ENCODE data around the gene CEP72. TPM values are rescaled to one million over a fixed set of nuclear protein-coding genes. Genes with fewer than 3 reads are reported as not detected.
A peak's percentile ranks its signal among the peaks of the same experiment; 100 is the strongest.

The CEP72 gene
- total RNA-seq, 2 donors from 2014 or later: 24.8 to 44.2 TPM

DNA sequence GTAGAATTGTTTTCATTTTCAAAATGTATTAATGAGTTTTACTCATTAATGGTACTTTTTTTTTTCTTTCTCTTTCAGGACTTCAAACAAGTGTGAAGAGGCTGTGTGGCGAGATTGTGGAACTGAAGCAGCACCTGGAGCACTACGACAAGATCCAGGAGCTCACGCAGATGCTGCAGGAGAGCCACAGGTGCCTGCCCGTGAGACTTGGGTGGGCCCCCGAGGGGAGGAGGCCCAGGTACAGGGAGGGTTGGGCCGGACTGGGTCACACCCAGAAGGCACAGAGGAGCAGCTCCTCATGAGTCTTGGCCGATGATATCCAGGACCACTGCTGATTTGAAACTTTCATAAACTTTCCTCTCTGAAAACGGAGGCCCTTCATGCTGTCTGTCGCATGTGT is 35.6 kb downstream of the CEP72 start:
- ATAC-seq (no peak), DNase-seq (ENCODE audit: low spot score in 2 of 2) (no peak)
- Mint-ChIP-seq H3K36me3 (peaks cover 0 to 6% of the 10 kb centered on the region in 2 donors), H3K27ac (no peak overlapping the region), H3K9me3 (no peaks in the 10 kb centered on the region)

DNA sequence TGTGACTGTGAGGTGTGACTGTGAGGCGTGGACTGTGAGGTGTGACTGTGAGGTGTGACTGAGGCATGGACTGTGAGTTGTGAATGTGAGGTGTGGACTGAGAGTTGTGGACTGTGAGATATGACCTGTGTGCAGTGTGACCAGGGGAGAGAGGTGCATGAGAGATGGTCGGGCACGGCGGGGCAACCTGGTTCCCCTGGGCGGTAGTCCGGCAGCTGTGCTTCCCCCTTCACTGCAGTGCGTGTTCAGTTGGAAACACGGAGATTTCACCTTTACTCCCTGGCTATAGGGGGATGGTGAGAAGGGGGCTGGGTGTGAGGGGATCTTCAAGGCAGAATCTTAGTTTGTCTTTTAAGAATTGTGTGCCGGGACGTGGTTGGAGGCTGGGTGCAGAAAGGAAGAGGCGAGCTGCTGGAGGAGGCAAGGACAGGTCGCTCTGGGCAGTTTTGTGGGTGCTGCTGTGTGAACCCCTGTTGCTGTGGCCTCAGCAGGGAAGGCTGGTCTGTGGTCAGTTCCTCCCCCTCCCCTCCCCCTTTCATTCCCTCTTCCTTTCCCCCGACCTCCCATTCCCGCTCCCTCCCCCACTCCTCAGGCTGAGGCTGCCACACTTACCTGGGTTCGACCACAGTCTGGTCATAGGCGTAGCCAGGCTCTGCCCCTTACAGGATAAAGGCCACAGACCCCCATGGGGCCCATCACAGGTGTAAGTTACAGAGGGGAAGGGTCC is 39.3 kb downstream of the CEP72 start:
- H3K27ac Mint-ChIP-seq: no peak overlapping the region
- no peak for ATAC-seq
- peaks cover 0 to 6% of the 10 kb centered on the region in 2 donors for H3K36me3 Mint-ChIP-seq
- no peaks in the 10 kb centered on the region for H3K9me3 Mint-ChIP-seq
- DNase-seq (ENCODE audit: low spot score in 2 of 2): no peak

DNA sequence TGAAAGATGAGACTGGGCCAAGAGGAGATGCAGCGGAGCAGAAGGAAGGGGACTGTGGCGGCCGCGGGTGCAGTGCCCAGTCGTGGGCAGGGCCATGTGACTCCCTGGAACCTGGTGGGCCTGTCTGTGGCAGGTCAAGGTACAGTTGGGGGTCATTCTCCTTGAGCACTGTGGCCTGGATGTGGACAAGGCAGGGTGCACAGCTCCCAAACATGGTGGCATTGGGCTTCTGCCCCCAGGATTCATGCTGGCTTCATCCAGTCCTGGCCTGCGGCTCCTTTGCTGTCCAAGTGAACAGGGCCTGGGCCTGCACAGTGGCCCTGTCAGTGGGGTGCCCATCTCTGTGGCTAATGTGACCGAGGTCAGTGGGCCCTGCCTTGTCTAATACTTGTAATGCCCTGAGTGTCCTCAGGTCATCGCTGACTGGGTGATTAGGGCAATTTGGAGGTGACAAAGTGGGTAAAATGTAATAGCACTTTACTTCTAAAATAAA is 39.9 kb downstream of the CEP72 start:
- Mint-ChIP-seq H3K27ac (no peak overlapping the region), H3K9me3 (no peaks in the 10 kb centered on the region), H3K36me3 (peaks cover 0 to 3% of the 10 kb centered on the region in 2 donors)
- no peak for DNase-seq (ENCODE audit: low spot score in 2 of 2)
- ATAC-seq: no peak

DNA sequence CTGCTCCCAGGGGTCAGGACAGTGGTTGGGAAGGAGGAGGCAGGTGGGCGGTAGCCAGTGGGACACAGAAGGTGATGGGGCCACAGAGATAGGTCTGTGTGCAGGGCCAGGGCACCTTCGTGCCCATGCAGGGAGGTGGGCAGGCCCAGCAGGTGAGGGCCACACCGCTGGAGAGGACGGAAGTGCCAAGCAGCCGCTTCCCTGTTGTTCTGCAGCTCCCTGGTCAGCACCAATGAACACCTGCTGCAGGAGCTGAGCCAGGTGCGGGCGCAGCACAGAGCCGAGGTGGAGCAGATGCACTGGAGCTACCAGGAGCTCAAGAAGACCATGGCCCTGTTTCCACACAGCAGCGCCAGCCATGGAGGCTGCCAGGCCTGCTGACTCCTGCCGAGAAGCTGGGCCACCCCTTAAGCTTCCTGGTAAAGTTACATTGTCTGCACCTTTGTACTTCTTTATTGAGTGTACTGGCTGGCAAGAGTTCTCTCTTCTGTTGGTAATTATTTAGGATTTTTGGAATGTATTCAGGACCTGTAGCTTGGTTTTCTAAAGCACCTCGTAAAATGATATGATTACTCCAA is 40.7 kb downstream of the CEP72 start:
- H3K27ac Mint-ChIP-seq: no peak overlapping the region
- peaks cover 6% of the 10 kb centered on the region in 2 donors for H3K36me3 Mint-ChIP-seq
- no peak for ATAC-seq
- no peak for DNase-seq (ENCODE audit: low spot score in 2 of 2)
- no peaks in the 10 kb centered on the region for H3K9me3 Mint-ChIP-seq

DNA sequence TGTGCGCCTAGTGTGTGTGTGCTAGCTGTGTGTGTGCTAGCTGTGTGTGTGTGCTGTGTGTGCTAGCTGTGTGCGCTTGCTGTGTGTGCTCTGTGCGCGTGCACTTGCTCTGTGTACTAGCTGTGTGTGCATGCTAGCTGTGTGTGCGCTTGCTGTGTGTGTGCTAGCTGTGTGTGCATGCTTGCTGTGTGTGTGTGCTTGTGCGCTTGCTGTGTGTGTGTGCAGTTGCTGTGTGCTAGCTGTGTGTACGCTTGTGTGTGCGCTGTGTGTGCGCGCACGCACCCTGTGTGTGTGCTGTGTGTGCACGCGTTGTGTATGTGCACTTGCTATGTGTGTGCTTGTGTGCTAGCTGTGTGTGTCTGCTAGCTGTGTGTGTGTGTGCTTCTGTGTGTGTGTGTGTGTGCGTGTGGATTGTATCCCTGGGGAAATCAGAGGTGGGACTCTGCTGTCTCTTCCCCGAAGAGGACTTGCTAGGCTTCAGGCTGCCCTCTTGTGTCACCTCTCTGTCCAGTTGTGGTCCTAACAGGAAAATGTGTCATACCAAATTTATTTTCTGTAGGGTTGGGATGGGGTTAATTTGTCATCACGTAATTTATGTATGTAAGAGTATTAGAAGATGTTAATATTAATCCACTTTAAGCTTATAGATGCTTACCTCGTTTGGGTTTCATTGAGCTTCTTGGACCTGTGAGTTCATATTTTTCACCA is 42.1 kb downstream of the CEP72 start:
- Mint-ChIP-seq H3K27ac (no peak overlapping the region), H3K36me3 (peaks cover 14 to 17% of the 10 kb centered on the region in 2 donors), H3K9me3 (no peaks in the 10 kb centered on the region)
- ATAC-seq (no peak), DNase-seq (ENCODE audit: low spot score in 2 of 2) (no peak)

DNA sequence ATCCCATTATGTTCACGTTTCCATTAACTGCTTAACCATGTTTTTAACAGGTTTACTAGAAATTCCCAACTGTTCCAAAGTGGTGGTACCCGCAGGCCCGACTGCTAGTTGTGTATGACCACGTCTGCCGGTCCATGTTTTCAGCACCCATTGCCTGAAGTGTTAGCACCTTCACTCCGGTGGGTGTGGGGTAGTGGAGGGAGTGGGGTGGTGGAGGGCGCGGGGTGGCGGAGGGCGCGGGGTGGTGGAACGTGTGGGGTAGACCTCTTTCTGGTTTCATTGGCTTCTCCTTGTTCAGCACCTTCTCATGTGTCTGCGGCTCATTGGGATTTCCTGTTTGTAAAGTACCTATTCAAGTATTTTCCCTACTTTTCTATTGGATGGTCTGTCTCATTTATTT is 43.3 kb downstream of the CEP72 start:
- H3K27ac Mint-ChIP-seq: no peak overlapping the region
- H3K9me3 Mint-ChIP-seq: no peaks in the 10 kb centered on the region
- DNase-seq (ENCODE audit: low spot score in 2 of 2) (no peak), ATAC-seq (no peak)
- H3K36me3 Mint-ChIP-seq: peaks cover 18 to 28% of the 10 kb centered on the region in 2 donors

DNA sequence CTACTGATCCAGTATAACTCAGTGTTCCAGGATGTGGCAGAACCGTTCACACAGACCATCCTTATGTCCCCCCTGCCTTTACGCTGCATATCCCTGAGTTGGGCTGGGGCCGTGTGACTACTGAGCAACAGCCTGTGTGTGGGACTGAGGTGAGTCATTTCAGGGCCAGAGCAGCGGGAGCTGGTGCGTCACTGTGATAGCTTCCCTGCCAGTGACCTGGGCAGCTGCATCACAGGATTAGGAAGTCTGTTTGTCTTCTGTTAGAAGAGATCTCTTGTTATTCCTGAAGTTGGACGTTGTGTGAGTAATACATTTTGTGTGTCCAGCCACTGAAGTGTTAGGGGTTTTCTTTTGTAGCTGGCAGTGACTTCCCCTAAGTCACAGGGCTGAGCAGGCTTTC is 45.4 kb downstream of the CEP72 start:
- peak in 1 of 2 donors; percentile 45 for ATAC-seq
- H3K9me3 Mint-ChIP-seq: no peaks in the 10 kb centered on the region
- peak in 1 of 2 donors; percentile 45 for DNase-seq (ENCODE audit: low spot score in 2 of 2)
- H3K27ac Mint-ChIP-seq: no peak overlapping the region
- H3K36me3 Mint-ChIP-seq: peaks cover 24 to 35% of the 10 kb centered on the region in 2 donors

DNA sequence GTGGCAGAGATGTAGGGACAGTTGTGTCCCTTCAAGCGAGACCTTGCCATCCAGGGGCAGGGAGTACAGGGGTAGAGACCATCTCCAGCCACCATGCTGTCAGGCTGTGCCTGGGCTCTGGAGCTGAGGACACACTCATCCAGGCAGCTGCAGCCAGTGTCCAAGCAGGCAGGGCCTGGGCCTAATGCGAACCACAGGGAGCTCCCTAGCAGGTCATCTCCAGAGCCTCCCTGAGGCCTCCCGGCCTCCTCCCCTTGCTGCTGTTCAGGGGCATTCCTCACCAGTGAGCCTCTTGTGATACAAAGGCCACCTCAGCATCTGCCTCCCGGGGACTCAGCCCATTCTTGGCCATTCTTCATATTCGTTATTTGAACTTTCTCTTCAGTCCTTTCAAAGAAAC is 46.0 kb downstream of the CEP72 start:
- Mint-ChIP-seq H3K9me3 (no peaks in the 10 kb centered on the region), H3K36me3 (peaks cover 24 to 35% of the 10 kb centered on the region in 2 donors), H3K27ac (no peak overlapping the region)
- peak in 1 of 2 donors; percentile 31 for DNase-seq (ENCODE audit: low spot score in 2 of 2)
- no peak for ATAC-seq

DNA sequence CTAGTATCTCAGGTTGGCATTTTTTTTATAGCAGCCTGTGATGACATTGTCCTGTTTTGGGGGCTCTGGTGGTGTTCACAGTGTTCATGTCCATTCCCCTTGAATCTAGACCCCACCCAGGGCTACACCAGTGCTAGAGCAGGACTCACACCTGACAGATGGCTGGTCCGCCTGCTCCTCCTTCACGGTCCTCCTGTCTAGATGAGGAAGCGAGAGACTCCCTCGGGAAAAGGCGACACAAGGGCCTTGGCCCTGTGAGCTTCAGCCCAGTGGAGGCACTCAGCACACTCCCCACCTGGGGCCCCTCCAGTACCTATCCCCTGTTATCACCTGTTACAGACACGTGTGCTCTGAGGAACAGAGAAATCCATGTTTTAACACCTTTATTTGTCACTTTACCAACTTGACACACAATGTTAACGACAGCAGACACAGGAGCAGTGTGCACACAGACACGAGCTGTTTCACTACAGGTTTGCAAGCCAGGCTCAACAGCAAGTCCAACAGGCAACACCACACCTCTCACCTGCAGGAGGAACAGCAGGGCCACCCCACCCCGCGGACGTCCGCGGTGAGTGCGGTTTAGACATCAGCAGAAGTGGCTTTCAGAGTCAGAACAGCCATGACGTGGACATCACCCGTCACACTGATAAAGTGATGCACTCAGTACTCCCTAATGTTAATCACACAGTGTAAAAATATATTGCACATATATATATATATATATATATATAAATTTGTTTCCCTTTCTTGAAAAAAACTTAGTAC is 47.5 kb downstream of the CEP72 start:
- ATAC-seq: no peak
- H3K27ac Mint-ChIP-seq: no peak overlapping the region
- peak in 1 of 2 donors; percentile 28 for DNase-seq (ENCODE audit: low spot score in 2 of 2)
- H3K36me3 Mint-ChIP-seq: peaks cover 24 to 35% of the 10 kb centered on the region in 2 donors
- H3K9me3 Mint-ChIP-seq: no peaks in the 10 kb centered on the region

DNA sequence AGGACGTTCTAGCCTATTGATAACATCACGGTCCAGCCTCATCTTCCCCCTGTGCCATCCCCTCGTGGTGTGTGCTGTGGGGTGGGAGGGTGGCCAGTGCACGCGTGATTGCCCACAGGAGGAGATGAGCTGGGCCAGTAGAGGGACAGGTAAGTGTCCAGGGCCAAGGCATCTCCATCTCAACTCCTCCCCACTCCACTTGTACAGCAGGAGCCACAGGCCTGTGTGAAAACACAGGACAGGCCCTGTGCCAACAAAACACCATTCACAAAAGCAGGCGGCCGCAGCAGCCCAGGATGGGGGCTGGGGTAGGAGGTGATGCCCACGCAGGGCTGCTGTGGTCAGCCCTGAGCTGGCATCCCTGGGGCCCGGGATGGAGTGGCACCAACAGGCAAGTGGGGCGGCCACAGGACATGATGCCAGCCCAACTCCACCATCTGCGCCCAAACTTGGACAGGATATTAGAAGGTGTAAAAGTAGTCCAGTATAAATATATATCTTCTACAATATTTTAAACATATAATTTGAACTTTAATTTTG is 48.4 kb downstream of the CEP72 start:
- Mint-ChIP-seq H3K36me3 (peaks cover 24 to 35% of the 10 kb centered on the region in 2 donors), H3K27ac (no peak overlapping the region), H3K9me3 (no peaks in the 10 kb centered on the region)
- DNase-seq (ENCODE audit: low spot score in 2 of 2): peak in 1 of 2 donors; percentile 25
- ATAC-seq: no peak

DNA sequence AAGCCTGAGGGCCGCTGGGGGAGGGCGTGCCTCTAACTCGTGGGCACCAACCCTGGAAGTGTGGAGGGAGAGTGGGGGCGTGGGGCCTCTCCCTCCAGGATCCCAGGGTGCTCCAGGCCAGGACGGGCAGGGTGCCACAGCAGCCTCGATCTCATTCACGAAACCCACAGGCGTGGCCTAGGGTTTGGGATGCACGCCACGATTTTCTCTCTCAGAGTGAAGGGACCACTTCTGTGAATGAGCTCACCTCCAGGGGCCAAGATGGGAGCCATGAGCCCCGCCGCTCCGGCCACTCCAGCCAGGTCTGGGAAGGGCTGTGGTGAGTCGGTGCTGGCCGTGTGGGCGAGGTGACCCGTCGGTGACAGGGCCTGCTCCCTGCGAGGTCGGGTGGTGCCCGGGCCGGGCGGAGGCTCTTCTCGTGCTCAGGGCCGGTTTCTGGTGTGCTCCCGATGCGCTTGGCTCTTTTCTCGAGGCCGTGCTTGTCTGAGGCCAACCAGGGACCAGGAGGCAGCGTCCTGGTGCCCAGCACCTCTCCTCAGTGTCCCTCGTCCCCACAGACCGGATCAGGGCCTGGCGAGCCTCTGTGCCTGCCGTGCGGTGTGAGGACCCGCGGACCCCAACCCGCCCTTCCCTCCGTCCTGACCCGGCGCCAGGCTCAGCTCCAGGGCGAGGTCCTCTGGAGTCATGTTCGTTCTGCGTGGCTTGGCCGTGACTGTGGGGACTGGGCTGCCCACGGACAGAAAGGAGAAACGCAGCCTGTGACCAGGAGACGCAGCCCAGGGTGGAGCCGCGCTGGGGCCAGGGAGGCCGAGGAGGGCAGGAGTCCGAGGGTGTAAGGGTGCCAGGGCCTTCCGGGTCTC is 50.0 kb downstream of the CEP72 start:
- H3K36me3 Mint-ChIP-seq: peaks cover 24 to 35% of the 10 kb centered on the region in 2 donors
- no peak overlapping the region for H3K27ac Mint-ChIP-seq
- DNase-seq (ENCODE audit: low spot score in 2 of 2): peak in 1 of 2 donors; percentile 39
- ATAC-seq: no peak
- no peaks in the 10 kb centered on the region for H3K9me3 Mint-ChIP-seq

DNA sequence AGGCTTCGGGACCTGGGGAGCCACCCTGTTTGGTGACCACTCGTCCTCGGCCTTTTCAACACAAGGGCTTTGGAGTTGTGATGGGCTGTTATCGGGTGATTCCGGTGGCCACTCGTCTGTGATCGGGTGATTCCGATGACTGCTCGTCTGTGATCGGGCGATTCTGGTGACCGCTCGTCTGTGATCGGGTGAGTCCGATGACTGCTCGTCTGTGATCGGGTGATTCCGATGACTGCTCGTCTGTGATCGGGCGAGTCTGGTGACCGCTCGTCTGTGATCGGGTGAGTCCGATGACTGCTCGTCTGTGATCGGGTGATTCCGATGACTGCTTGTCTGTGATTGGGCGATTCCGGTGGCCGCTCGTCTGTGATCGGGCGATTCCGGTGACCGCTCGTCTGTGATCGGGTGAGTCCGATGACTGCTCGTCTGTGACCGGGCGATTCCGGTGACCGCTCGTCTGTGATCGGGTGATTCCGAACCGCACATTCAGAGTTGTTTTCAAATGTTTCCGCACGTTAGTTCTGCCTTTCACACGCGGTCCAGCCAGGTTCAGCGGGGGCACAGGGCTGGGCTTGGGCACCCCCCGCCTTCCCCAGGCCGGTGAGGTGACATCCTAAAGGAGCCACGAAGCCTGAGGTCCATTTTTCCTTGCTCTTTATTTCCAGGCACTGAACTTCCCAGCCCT is 50.8 kb downstream of the CEP72 start:
- DNase-seq (ENCODE audit: low spot score in 2 of 2) (peak in 1 of 2 donors; percentile 37), ATAC-seq (no peak)
- Mint-ChIP-seq H3K36me3 (peaks cover 23 to 29% of the 10 kb centered on the region in 2 donors), H3K9me3 (no peaks in the 10 kb centered on the region), H3K27ac (no peak overlapping the region)

DNA sequence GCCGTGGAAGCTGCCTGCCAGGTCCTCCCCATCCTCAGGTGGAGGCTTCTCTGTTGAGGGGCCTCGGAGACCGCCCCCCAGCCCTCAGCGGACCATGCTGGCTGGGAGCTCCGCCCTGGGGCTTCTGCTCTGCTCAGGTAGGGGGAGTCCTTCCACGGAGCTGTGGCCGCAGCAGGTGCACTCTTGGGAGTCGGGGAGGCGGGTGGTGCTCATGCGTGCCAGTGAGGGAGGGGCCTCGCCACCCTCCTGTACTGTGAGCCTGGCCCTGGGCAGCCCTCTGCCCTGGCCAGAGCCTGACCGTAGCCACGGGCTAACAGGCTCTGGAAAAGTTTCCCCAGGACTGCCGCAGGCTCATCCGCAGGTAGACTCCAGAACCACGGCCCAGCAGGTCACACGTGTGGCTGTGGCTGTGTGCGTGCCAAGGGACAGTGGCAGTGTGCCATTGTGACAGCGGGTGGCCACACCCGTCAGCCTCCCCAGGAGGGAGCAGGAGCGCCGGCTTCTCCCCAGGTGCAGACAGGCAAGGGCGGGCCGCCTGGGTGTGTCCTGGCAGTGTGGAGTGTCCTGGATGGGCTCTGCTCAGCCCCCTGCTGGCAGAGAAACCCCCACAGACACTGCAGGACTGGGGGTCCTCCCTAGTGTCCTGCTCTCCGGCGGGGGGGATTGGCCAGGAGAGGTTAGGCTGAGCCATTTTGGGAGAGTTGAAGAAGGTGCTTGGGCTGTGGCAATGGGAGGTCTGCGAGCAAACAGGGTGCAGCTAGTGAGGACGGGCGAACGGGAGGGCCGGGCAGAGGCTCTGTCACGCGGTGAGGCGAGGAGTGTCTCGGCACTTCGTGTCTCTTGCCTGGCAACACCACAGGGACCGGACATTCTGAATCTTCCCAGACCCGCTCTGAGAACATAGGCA is 51.5 kb downstream of the CEP72 start:
- ATAC-seq: no peak
- Mint-ChIP-seq H3K27ac (no peak overlapping the region), H3K9me3 (no peaks in the 10 kb centered on the region), H3K36me3 (peaks cover 20 to 23% of the 10 kb centered on the region in 2 donors)
- DNase-seq (ENCODE audit: low spot score in 2 of 2): peak in 1 of 2 donors; percentile 54

DNA sequence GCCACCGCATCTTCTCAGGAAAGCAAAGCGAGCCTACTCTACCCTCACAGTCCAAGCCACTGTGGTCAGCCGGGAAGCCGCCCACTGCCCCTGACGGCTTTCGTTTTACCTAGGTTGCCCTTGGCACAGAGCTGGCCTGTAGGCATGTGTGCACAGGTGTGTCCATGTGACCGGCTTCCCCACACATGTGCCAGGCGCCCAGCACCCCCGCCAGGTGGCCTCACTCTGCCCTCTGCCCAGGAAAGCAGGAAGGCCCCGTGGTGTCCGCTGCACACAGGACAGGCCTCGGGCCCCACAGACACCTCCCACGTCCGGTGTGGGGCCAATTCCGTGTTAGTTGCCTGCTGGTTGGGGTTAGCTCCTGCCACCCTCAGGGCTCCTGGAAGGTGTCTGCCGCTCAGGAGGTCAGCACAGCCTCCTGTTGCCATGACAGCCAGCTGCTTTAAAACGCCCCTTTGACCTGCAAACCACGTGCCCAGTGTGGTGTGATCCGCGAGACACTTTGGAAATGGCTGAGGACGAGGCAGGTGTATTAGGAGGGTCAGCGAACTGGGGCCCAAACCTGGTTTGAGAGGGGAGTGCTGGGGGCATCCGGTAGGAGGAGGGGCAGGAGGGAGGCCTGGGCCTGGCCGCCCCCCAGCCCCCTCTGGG is 52.3 kb downstream of the CEP72 start:
- H3K27ac Mint-ChIP-seq: no peak overlapping the region
- ATAC-seq (no peak), DNase-seq (ENCODE audit: low spot score in 2 of 2) (peak in 1 of 2 donors; percentile 52)
- peaks cover 14 to 16% of the 10 kb centered on the region in 2 donors for H3K36me3 Mint-ChIP-seq
- no peaks in the 10 kb centered on the region for H3K9me3 Mint-ChIP-seq

Data from activated naive CD4-positive, alpha-beta T cell treated with anti-CD3 and anti-CD28 coated beads, Interleukin-2, amount 50 U/mL, for 72 hours (primary cell).